ENCODE results near the gene PECR.
"Not testable (repeated sequence)": the region's sequence is repeated elsewhere in the genome, so short reads cannot be mapped to it uniquely, and the experiment has no call there.

PECR gene

GRCh38 chr2:216013080-216013909, 68.3 kb downstream of the PECR start, which contains the start of gene MREG:
Gene MREG, minus strand, starts transcription at chr2:216013551. Its CDS starts 224 bp downstream, at chr2:216013327.
- Histone ChIP-seq H3K27ac (replicated peaks; ENCODE audit: low read length) (no peak within 1 kb of the TSS), H3K9ac (ENCODE audit: low read depth, low read length, poor library complexity) (peak within 1 kb of the TSS; percentile 85)
- WGBS, 2 donors (ENCODE audit: extremely low coverage in 2 of 2, insufficient read length in 2 of 2, insufficient replicate concordance in 1 of 2): no CpG with 5 or more reads among the region's 70 CpGs

GRCh38 chr2:216012830-216013079, 68.9 kb downstream of the PECR start:
- H2BK12ac ChIP-seq (ENCODE audit: low read length): no peak overlapping the region
- peak overlapping the region; percentile 99 for H2AFZ ChIP-seq (ENCODE audit: low read length)
- peak overlapping the region; percentile 69 to 84 for H3K4me3 ChIP-seq (ENCODE audit: low read length in 2 of 2)
- H3K79me1 ChIP-seq (ENCODE audit: low read depth, low read length): no peaks in the 10 kb centered on the region
- H2BK15ac ChIP-seq (ENCODE audit: low read length): no peak overlapping the region
- H3K36me3 ChIP-seq (replicated peaks in 1 of 2; ENCODE audit: control insufficient read depth in 2 of 2, insufficient read depth in 2 of 2, low read length in 2 of 2): no peaks in the 10 kb centered on the region
- peaks cover 2 to 14% of the 10 kb centered on the region in 2 donors for H3K4me1 ChIP-seq (ENCODE audit: control insufficient read depth in 2 of 2, insufficient read depth in 1 of 2, low read depth in 1 of 2, low read length in 2 of 2)
- H3K23ac ChIP-seq (ENCODE audit: low read depth, low read length, poor library complexity): no peak overlapping the region
- no peak overlapping the region for H2AK5ac ChIP-seq (ENCODE audit: low read depth, low read length)
- no peak overlapping the region for H2BK120ac ChIP-seq (ENCODE audit: low read depth, low read length)
- no peaks in the 10 kb centered on the region for H3K9me3 ChIP-seq (replicated peaks in 1 of 2; ENCODE audit: control insufficient read depth in 2 of 2, insufficient read depth in 1 of 2, low read depth in 1 of 2, low read length in 2 of 2)
- H3K27ac ChIP-seq (replicated peaks; ENCODE audit: low read length): no peak overlapping the region
- DNase-seq (ENCODE audit: low spot score): no peak
- H3K18ac ChIP-seq (ENCODE audit: low read length): no peak overlapping the region
- no CpG with 5 or more reads among the region's 6 CpGs for WGBS, 2 donors (ENCODE audit: extremely low coverage in 2 of 2, insufficient read length in 2 of 2, insufficient replicate concordance in 1 of 2)
- H4K91ac ChIP-seq (ENCODE audit: low read depth, low read length, poor library complexity): no peak overlapping the region
- no peak overlapping the region for H3K4ac ChIP-seq (ENCODE audit: low read length)
- peak overlapping the region; percentile 60 for H3K4me2 ChIP-seq (ENCODE audit: insufficient read depth, low read length, poor library complexity, severe bottlenecking)
- no peak overlapping the region for H4K8ac ChIP-seq (ENCODE audit: low read depth, low read length)
- peak overlapping the region; percentile 76 for H3K14ac ChIP-seq (ENCODE audit: low read length)
- H3K27me3 ChIP-seq (ENCODE audit: control insufficient read depth in 3 of 3, insufficient read depth in 3 of 3, low read depth in 1 of 3, low read length in 3 of 3): no peaks in the 10 kb centered on the region
- no peak overlapping the region for H2BK5ac ChIP-seq (ENCODE audit: low read length)
- no peak overlapping the region for H3K9ac ChIP-seq (ENCODE audit: low read depth, low read length, poor library complexity)

More at GRCh38 chr2:216013080-216013909, 68.3 kb downstream of the PECR start, which contains the start of gene MREG:
- Histone ChIP-seq H3K36me3 (replicated peaks in 1 of 2; ENCODE audit: control insufficient read depth in 2 of 2, insufficient read depth in 2 of 2, low read length in 2 of 2) (no peaks in the 10 kb centered on the region), H2BK12ac (ENCODE audit: low read length) (no peak within 1 kb of the TSS), H3K27me3 (ENCODE audit: control insufficient read depth in 3 of 3, insufficient read depth in 3 of 3, low read depth in 1 of 3, low read length in 3 of 3) (no peaks in the 10 kb centered on the region), H2BK15ac (ENCODE audit: low read length) (no peak within 1 kb of the TSS), H3K18ac (ENCODE audit: low read length) (peak within 1 kb of the TSS; percentile 83), H3K4me2 (ENCODE audit: insufficient read depth, low read length, poor library complexity, severe bottlenecking) (peak within 1 kb of the TSS; percentile 60), H3K4me3 (ENCODE audit: low read length in 2 of 2) (peak within 1 kb of the TSS; percentile 69 to 84), H4K91ac (ENCODE audit: low read depth, low read length, poor library complexity) (no peak within 1 kb of the TSS), H3K9me3 (replicated peaks in 1 of 2; ENCODE audit: control insufficient read depth in 2 of 2, insufficient read depth in 1 of 2, low read depth in 1 of 2, low read length in 2 of 2) (no peaks in the 10 kb centered on the region), H2BK120ac (ENCODE audit: low read depth, low read length) (no peak within 1 kb of the TSS), H3K4me1 (ENCODE audit: control insufficient read depth in 2 of 2, insufficient read depth in 1 of 2, low read depth in 1 of 2, low read length in 2 of 2) (peaks cover 2 to 14% of the 10 kb centered on the region in 2 donors), H2AK5ac (ENCODE audit: low read depth, low read length) (no peak within 1 kb of the TSS), H3K23ac (ENCODE audit: low read depth, low read length, poor library complexity) (no peak within 1 kb of the TSS), H2AFZ (ENCODE audit: low read length) (peak within 1 kb of the TSS; percentile 99), H2BK5ac (ENCODE audit: low read length) (no peak within 1 kb of the TSS), H3K4ac (ENCODE audit: low read length) (no peak within 1 kb of the TSS), H3K14ac (ENCODE audit: low read length) (peak within 1 kb of the TSS; percentile 76), H4K8ac (ENCODE audit: low read depth, low read length) (no peak within 1 kb of the TSS), H3K79me1 (ENCODE audit: low read depth, low read length) (no peaks in the 10 kb centered on the region)
- peak; percentile 75 for DNase-seq (ENCODE audit: low spot score)

GRCh38 chr2:216012133-216012829, 69.3 kb downstream of the PECR start:
- Histone ChIP-seq H3K36me3 (replicated peaks in 1 of 2; ENCODE audit: control insufficient read depth in 2 of 2, insufficient read depth in 2 of 2, low read length in 2 of 2) (no peaks in the 10 kb centered on the region), H2AFZ (ENCODE audit: low read length) (peak overlapping the region; percentile 99), H3K18ac (ENCODE audit: low read length) (no peak overlapping the region), H3K9me3 (replicated peaks in 1 of 2; ENCODE audit: control insufficient read depth in 2 of 2, insufficient read depth in 1 of 2, low read depth in 1 of 2, low read length in 2 of 2) (no peaks in the 10 kb centered on the region), H3K9ac (ENCODE audit: low read depth, low read length, poor library complexity) (no peak overlapping the region), H4K91ac (ENCODE audit: low read depth, low read length, poor library complexity) (no peak overlapping the region), H3K14ac (ENCODE audit: low read length) (no peak overlapping the region), H2BK120ac (ENCODE audit: low read depth, low read length) (no peak overlapping the region), H2AK5ac (ENCODE audit: low read depth, low read length) (no peak overlapping the region), H3K4me3 (ENCODE audit: low read length in 2 of 2) (peak overlapping the region in 1 of 2 donors; percentile 69), H3K4me2 (ENCODE audit: insufficient read depth, low read length, poor library complexity, severe bottlenecking) (peak overlapping the region; percentile 60), H2BK15ac (ENCODE audit: low read length) (no peak overlapping the region), H2BK12ac (ENCODE audit: low read length) (no peak overlapping the region), H3K23ac (ENCODE audit: low read depth, low read length, poor library complexity) (no peak overlapping the region), H3K27ac (replicated peaks; ENCODE audit: low read length) (no peak overlapping the region), H3K4me1 (ENCODE audit: control insufficient read depth in 2 of 2, insufficient read depth in 1 of 2, low read depth in 1 of 2, low read length in 2 of 2) (peaks cover 2 to 14% of the 10 kb centered on the region in 2 donors), H2BK5ac (ENCODE audit: low read length) (no peak overlapping the region), H3K27me3 (ENCODE audit: control insufficient read depth in 3 of 3, insufficient read depth in 3 of 3, low read depth in 1 of 3, low read length in 3 of 3) (no peaks in the 10 kb centered on the region), H3K79me1 (ENCODE audit: low read depth, low read length) (no peaks in the 10 kb centered on the region), H4K8ac (ENCODE audit: low read depth, low read length) (no peak overlapping the region), H3K4ac (ENCODE audit: low read length) (no peak overlapping the region)
- no CpG with 5 or more reads among the region's 6 CpGs for WGBS, 2 donors (ENCODE audit: extremely low coverage in 2 of 2, insufficient read length in 2 of 2, insufficient replicate concordance in 1 of 2)
- DNase-seq (ENCODE audit: low spot score): no peak

- H3K4me2 ChIP-seq (ENCODE audit: insufficient read depth, low read length, poor library complexity, severe bottlenecking); H2BK120ac ChIP-seq (ENCODE audit: low read depth, low read length): not testable (repeated sequence)
These were observed 72.4 kb downstream of the PECR start for GRCh38 chr2:216009215-216009614.

More at GRCh38 chr2:216009215-216009614, 72.4 kb downstream of the PECR start:
- WGBS, 2 donors (ENCODE audit: extremely low coverage in 2 of 2, insufficient read length in 2 of 2, insufficient replicate concordance in 1 of 2): no CpG with 5 or more reads among the region's 2 CpGs
- H4K8ac ChIP-seq (ENCODE audit: low read depth, low read length); H3K14ac ChIP-seq (ENCODE audit: low read length); H3K23ac ChIP-seq (ENCODE audit: low read depth, low read length, poor library complexity); H3K27ac ChIP-seq (replicated peaks; ENCODE audit: low read length); H2BK5ac ChIP-seq (ENCODE audit: low read length); H2AK5ac ChIP-seq (ENCODE audit: low read depth, low read length); H4K91ac ChIP-seq (ENCODE audit: low read depth, low read length, poor library complexity); H2BK15ac ChIP-seq (ENCODE audit: low read length); DNase-seq (ENCODE audit: low spot score); H3K4me3 ChIP-seq (ENCODE audit: low read length in 2 of 2); H3K4ac ChIP-seq (ENCODE audit: low read length); H3K36me3 ChIP-seq (replicated peaks in 1 of 2; ENCODE audit: control insufficient read depth in 2 of 2, insufficient read depth in 2 of 2, low read length in 2 of 2); H3K79me1 ChIP-seq (ENCODE audit: low read depth, low read length); H3K18ac ChIP-seq (ENCODE audit: low read length); H3K27me3 ChIP-seq (ENCODE audit: control insufficient read depth in 3 of 3, insufficient read depth in 3 of 3, low read depth in 1 of 3, low read length in 3 of 3); H3K9me3 ChIP-seq (replicated peaks in 1 of 2; ENCODE audit: control insufficient read depth in 2 of 2, insufficient read depth in 1 of 2, low read depth in 1 of 2, low read length in 2 of 2); H2AFZ ChIP-seq (ENCODE audit: low read length); H3K9ac ChIP-seq (ENCODE audit: low read depth, low read length, poor library complexity); H2BK12ac ChIP-seq (ENCODE audit: low read length): not testable (repeated sequence)
- peaks cover 9 to 19% of the 10 kb centered on the region in 2 donors for H3K4me1 ChIP-seq (ENCODE audit: control insufficient read depth in 2 of 2, insufficient read depth in 1 of 2, low read depth in 1 of 2, low read length in 2 of 2)

Measured in neuronal stem cell (in vitro differentiated cells).